ENCODE data around the gene CD300LG.

DNA sequence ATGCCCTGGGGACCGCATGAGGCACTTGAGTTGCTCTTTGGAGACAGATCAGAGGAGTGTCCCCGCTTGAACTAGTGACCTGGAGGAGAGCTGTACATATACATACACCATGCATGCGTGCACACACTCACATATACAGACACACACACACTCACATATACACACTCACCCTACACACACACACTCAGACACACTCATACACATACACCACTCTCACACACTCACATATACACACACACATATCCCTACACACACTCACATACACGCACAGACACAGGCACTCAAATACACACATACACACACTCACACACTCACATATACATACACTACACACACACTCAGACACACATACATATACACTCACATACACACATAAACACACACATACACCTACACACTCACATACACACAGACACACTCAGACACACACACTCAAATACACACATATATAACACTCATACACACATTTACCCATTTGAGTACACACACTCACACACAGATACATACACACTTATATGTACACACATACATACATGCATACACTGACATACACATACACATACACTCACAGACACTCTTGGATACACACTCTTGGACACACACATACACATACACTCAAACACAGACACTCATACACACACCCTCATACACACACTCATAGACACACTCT lies 65.8 kb downstream of the CD300LG start:
- TF ChIP-seq, protein P1, sequence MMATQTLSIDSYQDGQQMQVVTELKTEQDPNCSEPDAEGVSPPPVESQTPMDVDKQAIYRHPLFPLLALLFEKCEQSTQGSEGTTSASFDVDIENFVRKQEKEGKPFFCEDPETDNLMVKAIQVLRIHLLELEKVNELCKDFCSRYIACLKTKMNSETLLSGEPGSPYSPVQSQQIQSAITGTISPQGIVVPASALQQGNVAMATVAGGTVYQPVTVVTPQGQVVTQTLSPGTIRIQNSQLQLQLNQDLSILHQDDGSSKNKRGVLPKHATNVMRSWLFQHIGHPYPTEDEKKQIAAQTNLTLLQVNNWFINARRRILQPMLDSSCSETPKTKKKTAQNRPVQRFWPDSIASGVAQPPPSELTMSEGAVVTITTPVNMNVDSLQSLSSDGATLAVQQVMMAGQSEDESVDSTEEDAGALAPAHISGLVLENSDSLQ (IDR thresholded peaks at IDR 0.05) = no peak
- TF ChIP-seq ELF4 (IDR thresholded peaks at IDR 0.05) = no peak
- TF ChIP-seq SP1 (IDR thresholded peaks at IDR 0.05) = 0 out of 2 replicates have a peak, but pooled peaks have one; percentile 16
- no peak for TF ChIP-seq LEF1 (IDR thresholded peaks at IDR 0.05; ENCODE audit: borderline replicate concordance)
- no peak for TF ChIP-seq SUZ12 (IDR thresholded peaks at IDR 0.05)
- no peak for TF ChIP-seq BHLHE40 (IDR thresholded peaks at IDR 0.05; ENCODE audit: borderline replicate concordance)
- no peak for TF ChIP-seq ARNT (IDR thresholded peaks at IDR 0.05)

Data from HEK293T (cell line).